Activated B cell treated with CpG ODN at 0.5 μM for 24 hours (primary cell): ENCODE measurements around the gene PLCL2. TPM values are rescaled to one million over a fixed set of nuclear protein-coding genes. Genes with fewer than 3 reads are reported as not detected.

Source experiments
- ATAC-seq: fragments of 200-7000 bp; cut with Tn5 transposase; one replicate; pipeline ENCODE4 v1.10.0; 2021; ENCODE audit warnings: low read depth, mild to moderate bottlenecking, moderate library complexity
- CTCF ChIA-PET: fragments of 350-600 bp; sonication (Branson Sonifier 250); formaldehyde crosslinking; loops from one replicate; lab custom pipeline; 2021; ENCODE audit warnings: antibody characterized with exemption; lab: Charles Lee
- POLR2A ChIA-PET: fragments of 350-600 bp; sonication (Branson Sonifier 250); formaldehyde crosslinking; loops from one replicate; lab custom pipeline; 2021; ENCODE audit warnings: antibody characterized with exemption; lab: Charles Lee
- DNase-seq: peaks from one replicate; pipeline ENCODE4 v3.0.0; 2022
- H3K27ac Mint-ChIP-seq: one replicate; pipeline ENCODE4 v1.8.0; 2020; ENCODE audit warnings: mixed read lengths
- H3K27me3 Mint-ChIP-seq: one replicate; pipeline ENCODE4 v1.8.0; 2021; ENCODE audit warnings: mixed read lengths
- H3K36me3 Mint-ChIP-seq: one replicate; pipeline ENCODE4 v1.8.0; 2021; ENCODE audit warnings: low read depth, mixed read lengths
- H3K4me1 Mint-ChIP-seq: one replicate; pipeline ENCODE4 v1.8.0; 2021; ENCODE audit warnings: mixed read lengths
- H3K4me3 Mint-ChIP-seq: one replicate; pipeline ENCODE4 v1.8.0; 2020; ENCODE audit warnings: mild to moderate bottlenecking, mixed read lengths
- H3K9me3 Mint-ChIP-seq: one replicate; pipeline ENCODE4 v1.8.0; 2020; ENCODE audit warnings: mixed read lengths
- intact Hi-C: fragments of 100-400 bp; cut with micrococcal nuclease; formaldehyde crosslinking; loops from one replicate; pipeline ENCODE4 v1.15.1; 2024
- total RNA-seq: library from RNA; stranded (reverse); gene quantifications from 2 replicates; pipeline ENCODE4 v1.2.3, GENCODE V29; 2022
- TF ChIP-seq, protein P1 (sequence below): fragments of 200-600 bp; IDR thresholded peaks from one replicate; pipeline ENCODE4 v1.8.0; 2022; ENCODE audit warnings: antibody characterized with exemption, mild to moderate bottlenecking

Gene PLCL2
- total RNA-seq, 1 donor from 2014 or later, result 40.0 TPM

- ATAC-seq (no peak), DNase-seq (no peak)
- H3K27ac Mint-ChIP-seq, result no peak overlapping the region
- H3K27me3 Mint-ChIP-seq, result no peaks in the 10 kb centered on the region
- H3K4me3 Mint-ChIP-seq, result no peak overlapping the region
- intact Hi-C loops, result no loop called here
- POLR2A ChIA-PET, result no interaction called here
- CTCF ChIA-PET, result no interaction called here
- no peaks in the 10 kb centered on the region for H3K4me1 Mint-ChIP-seq
- TF ChIP-seq, protein P1, sequence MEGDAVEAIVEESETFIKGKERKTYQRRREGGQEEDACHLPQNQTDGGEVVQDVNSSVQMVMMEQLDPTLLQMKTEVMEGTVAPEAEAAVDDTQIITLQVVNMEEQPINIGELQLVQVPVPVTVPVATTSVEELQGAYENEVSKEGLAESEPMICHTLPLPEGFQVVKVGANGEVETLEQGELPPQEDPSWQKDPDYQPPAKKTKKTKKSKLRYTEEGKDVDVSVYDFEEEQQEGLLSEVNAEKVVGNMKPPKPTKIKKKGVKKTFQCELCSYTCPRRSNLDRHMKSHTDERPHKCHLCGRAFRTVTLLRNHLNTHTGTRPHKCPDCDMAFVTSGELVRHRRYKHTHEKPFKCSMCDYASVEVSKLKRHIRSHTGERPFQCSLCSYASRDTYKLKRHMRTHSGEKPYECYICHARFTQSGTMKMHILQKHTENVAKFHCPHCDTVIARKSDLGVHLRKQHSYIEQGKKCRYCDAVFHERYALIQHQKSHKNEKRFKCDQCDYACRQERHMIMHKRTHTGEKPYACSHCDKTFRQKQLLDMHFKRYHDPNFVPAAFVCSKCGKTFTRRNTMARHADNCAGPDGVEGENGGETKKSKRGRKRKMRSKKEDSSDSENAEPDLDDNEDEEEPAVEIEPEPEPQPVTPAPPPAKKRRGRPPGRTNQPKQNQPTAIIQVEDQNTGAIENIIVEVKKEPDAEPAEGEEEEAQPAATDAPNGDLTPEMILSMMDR, result no peak
- peaks cover 54% of the 10 kb centered on the region for H3K36me3 Mint-ChIP-seq
- no peaks in the 10 kb centered on the region for H3K9me3 Mint-ChIP-seq
Measured at GRCh38 chr3:17062736-17063135, 178.0 kb downstream of the PLCL2 start.

DNA sequence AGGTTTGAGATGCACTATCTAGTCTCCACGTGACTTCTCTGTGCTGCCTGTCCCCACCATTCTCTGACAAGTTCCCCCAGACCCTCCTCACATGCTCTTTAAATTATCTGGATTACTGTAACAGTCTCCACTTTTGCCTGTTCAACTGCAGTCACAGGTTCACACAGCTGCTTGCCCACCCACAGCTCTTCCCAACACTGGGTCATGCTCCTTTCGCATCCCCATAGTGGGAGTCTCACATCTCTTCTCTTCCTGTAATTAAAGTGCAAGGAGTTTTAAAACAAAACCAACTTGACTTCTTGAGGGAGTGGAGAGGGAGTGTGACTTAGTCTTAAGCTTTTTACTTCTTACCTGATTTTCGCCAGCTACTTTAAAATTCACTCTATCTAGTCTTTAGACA lies 178.8 kb downstream of the PLCL2 start:
- Mint-ChIP-seq H3K27ac (peak overlapping the region; percentile 15), H3K4me1 (no peaks in the 10 kb centered on the region), H3K9me3 (no peaks in the 10 kb centered on the region), H3K36me3 (peaks cover 52% of the 10 kb centered on the region), H3K4me3 (no peak overlapping the region), H3K27me3 (no peaks in the 10 kb centered on the region)
- POLR2A ChIA-PET, result interaction anchor here (0.7 kb wide), 1 partner anchor 145 kb away, joined by 3 read pairs; no protein-coding TSS in a partner anchor
- CTCF ChIA-PET, result no interaction called here
- DNase-seq, result no peak
- TF ChIP-seq, protein P1, result no peak
- no peak for ATAC-seq
- intact Hi-C loops, result no loop called here

DNA sequence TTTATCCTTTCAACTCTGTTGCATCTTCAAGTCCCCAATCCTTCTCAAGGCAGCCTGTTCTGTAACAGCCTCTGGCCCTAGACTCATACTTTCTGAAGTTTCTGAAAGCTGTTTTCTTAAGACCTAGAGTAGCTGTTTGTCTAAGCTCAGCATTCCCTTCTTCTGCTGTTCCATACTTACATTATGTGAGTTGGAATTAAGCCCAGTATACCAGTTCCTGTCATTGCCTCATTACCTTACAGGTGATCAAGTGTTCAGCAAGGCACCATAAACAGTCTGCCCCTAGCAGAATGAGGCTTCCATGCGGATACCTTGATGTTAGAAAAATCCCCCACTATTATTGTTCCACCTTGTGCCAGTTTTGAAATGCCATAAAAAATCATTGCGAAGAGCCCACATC lies 180.6 kb downstream of the PLCL2 start:
- Mint-ChIP-seq H3K4me3 (no peak overlapping the region), H3K27me3 (no peaks in the 10 kb centered on the region), H3K36me3 (peaks cover 59% of the 10 kb centered on the region), H3K4me1 (peaks cover 2% of the 10 kb centered on the region), H3K27ac (no peak overlapping the region), H3K9me3 (no peaks in the 10 kb centered on the region)
- DNase-seq, result no peak
- intact Hi-C loops, result no loop called here
- CTCF ChIA-PET, result no interaction called here
- TF ChIP-seq, protein P1, result no peak
- POLR2A ChIA-PET, result interaction anchor here (1.1 kb wide), 1 partner anchor 40 kb away, joined by 11 read pairs; no protein-coding TSS in a partner anchor
- no peak for ATAC-seq

DNA sequence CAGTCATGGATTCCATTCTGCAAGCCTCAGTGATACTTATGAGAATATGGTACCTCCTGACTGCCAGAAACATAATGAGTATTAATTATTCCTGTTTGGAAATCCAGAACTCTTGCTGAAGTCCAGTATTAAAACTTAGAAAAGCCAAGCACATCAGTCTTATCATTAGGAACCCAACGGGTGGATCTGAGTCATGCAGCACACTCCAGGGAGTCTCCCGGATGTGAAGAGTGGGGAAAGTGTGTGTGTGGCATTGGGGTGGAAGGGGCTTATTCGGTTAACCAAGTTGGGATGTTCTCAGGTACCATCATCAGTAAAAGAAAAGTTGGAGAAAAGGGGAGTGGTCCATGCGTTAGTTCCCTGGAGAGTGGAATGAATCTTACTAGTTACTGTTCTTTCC lies 181.1 kb downstream of the PLCL2 start:
- H3K4me1 Mint-ChIP-seq, result peaks cover 2% of the 10 kb centered on the region
- no peak for ATAC-seq
- H3K27me3 Mint-ChIP-seq, result no peaks in the 10 kb centered on the region
- CTCF ChIA-PET, result no interaction called here
- H3K4me3 Mint-ChIP-seq, result no peak overlapping the region
- no peak overlapping the region for H3K27ac Mint-ChIP-seq
- no peak for DNase-seq
- TF ChIP-seq, protein P1, result no peak
- H3K36me3 Mint-ChIP-seq, result peaks cover 64% of the 10 kb centered on the region
- no peaks in the 10 kb centered on the region for H3K9me3 Mint-ChIP-seq
- POLR2A ChIA-PET, result interaction anchor here (1.1 kb wide), 1 partner anchor 40 kb away, joined by 11 read pairs; no protein-coding TSS in a partner anchor
- intact Hi-C loops, result no loop called here

DNA sequence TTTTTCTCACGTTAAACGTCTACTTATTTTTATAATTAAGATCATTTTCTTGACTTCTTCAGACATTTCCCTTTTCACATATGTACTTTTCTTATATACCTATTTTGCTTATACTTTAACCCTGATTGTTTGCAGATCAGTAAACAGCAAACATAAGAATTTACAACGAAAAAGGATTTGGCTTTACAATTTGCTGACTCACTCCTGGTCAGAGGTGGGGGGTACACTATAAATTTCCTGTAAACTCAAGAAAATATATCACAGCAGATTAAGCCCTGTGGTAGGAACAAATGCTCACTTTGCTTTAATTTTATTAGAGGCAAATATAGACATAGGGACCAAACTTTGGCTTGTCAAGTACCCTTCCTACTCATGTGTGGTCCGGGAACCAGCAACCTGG lies 185.0 kb downstream of the PLCL2 start:
- ChIA-PET CTCF (no interaction called here), POLR2A (no interaction called here)
- H3K27me3 Mint-ChIP-seq, result no peaks in the 10 kb centered on the region
- H3K36me3 Mint-ChIP-seq, result peaks cover 65% of the 10 kb centered on the region
- no peak overlapping the region for H3K4me3 Mint-ChIP-seq
- intact Hi-C loops, result no loop called here
- TF ChIP-seq, protein P1, result no peak
- ATAC-seq, result no peak
- peaks cover 2% of the 10 kb centered on the region for H3K4me1 Mint-ChIP-seq
- no peak overlapping the region for H3K27ac Mint-ChIP-seq
- no peak for DNase-seq
- H3K9me3 Mint-ChIP-seq, result no peaks in the 10 kb centered on the region
